ENCODE data around the gene ORMDL1. TPM values are rescaled to one million over a fixed set of nuclear protein-coding genes. Genes with fewer than 3 reads are reported as not detected.
"Not testable (repeated sequence)": the region's sequence is repeated elsewhere in the genome, so short reads cannot be mapped to it uniquely, and the experiment has no call there.

Gene ORMDL1
- total and polyA plus RNA-seq, 4 donors: 46.0 to 121 (median 57.9) TPM

- no peaks in the 10 kb centered on the region for H3K9me3 ChIP-seq (ENCODE audit: control insufficient read depth, low read length)
- DNase-seq (no peak), ATAC-seq (ENCODE audit: low FRiP score) (peak; percentile 74)
- H3K27ac ChIP-seq (ENCODE audit: low read depth in 1 of 2, low read length in 2 of 2): peak overlapping the region; percentile 7 to 93
- H3K27me3 ChIP-seq (ENCODE audit: control insufficient read depth in 1 of 2, insufficient read depth in 2 of 2, low read length in 1 of 2): no peaks in the 10 kb centered on the region
- 0 to 1% methylated on average over 7 of the region's 7 CpGs for WGBS, 2 donors
- intact Hi-C loops (cut with DNase I): loop anchor here in 1 of 2 donors (2.0 kb wide), 1 partner anchor 23 kb away; the partner anchor contains the start of genes ORMDL1 and PMS1
- peaks cover 0 to 2% of the 10 kb centered on the region in 2 donors for H3K36me3 ChIP-seq (ENCODE audit: control insufficient read depth in 1 of 2, insufficient read depth in 2 of 2, low read length in 1 of 2)
- peak overlapping the region; percentile 87 to 98 for H3K4me3 ChIP-seq (ENCODE audit: low read length in 2 of 2)
- no peaks in the 10 kb centered on the region for H3K4me1 ChIP-seq (ENCODE audit: control insufficient read depth in 1 of 2, insufficient read depth in 2 of 2, low read length in 2 of 2)
Measured at GRCh38 chr2:189762229-189762550, 21.9 kb downstream of the ORMDL1 start.

GRCh38 chr2:189760154-189760553, 24.0 kb downstream of the ORMDL1 start:
- 95% methylated on average over 16 to 18 of the region's 19 CpGs for WGBS, 2 donors
- intact Hi-C loops (cut with DNase I); H3K4me1 ChIP-seq (ENCODE audit: control insufficient read depth in 1 of 2, insufficient read depth in 2 of 2, low read length in 2 of 2): not testable (repeated sequence)

GRCh38 chr2:189756311-189756952, 27.7 kb downstream of the ORMDL1 start:
- Histone ChIP-seq H3K4me1 (ENCODE audit: control insufficient read depth in 1 of 2, insufficient read depth in 2 of 2, low read length in 2 of 2) (no peaks in the 10 kb centered on the region), H3K36me3 (ENCODE audit: control insufficient read depth in 1 of 2, insufficient read depth in 2 of 2, low read length in 1 of 2) (peaks cover 3 to 7% of the 10 kb centered on the region in 2 donors), H3K27ac (ENCODE audit: low read depth in 1 of 2, low read length in 2 of 2) (no peak overlapping the region), H3K9me3 (ENCODE audit: control insufficient read depth, low read length) (no peaks in the 10 kb centered on the region), H3K4me3 (ENCODE audit: low read length in 2 of 2) (no peak overlapping the region), H3K27me3 (ENCODE audit: control insufficient read depth in 1 of 2, insufficient read depth in 2 of 2, low read length in 1 of 2) (no peaks in the 10 kb centered on the region)
- DNase-seq: no peak
- intact Hi-C loops (cut with DNase I): no loop called here
- ATAC-seq (ENCODE audit: low FRiP score): no peak
- 77 to 86% methylated on average over 2 of the region's 2 CpGs for WGBS, 2 donors

More at GRCh38 chr2:189760154-189760553, 24.0 kb downstream of the ORMDL1 start:
- H3K9me3 ChIP-seq (ENCODE audit: control insufficient read depth, low read length); H3K27ac ChIP-seq (ENCODE audit: low read depth in 1 of 2, low read length in 2 of 2); ATAC-seq (ENCODE audit: low FRiP score); H3K4me3 ChIP-seq (ENCODE audit: low read length in 2 of 2); DNase-seq; H3K27me3 ChIP-seq (ENCODE audit: control insufficient read depth in 1 of 2, insufficient read depth in 2 of 2, low read length in 1 of 2); H3K36me3 ChIP-seq (ENCODE audit: control insufficient read depth in 1 of 2, insufficient read depth in 2 of 2, low read length in 1 of 2): not testable (repeated sequence)

- 81 to 92% methylated on average over 9 to 10 of the region's 10 CpGs for WGBS, 2 donors
- no peak for ATAC-seq (ENCODE audit: low FRiP score)
- DNase-seq: peak in 1 of 2 donors; percentile 47
- Histone ChIP-seq H3K36me3 (ENCODE audit: control insufficient read depth in 1 of 2, insufficient read depth in 2 of 2, low read length in 1 of 2) (peaks cover 2 to 7% of the 10 kb centered on the region in 2 donors), H3K4me3 (ENCODE audit: low read length in 2 of 2) (no peak overlapping the region), H3K27me3 (ENCODE audit: control insufficient read depth in 1 of 2, insufficient read depth in 2 of 2, low read length in 1 of 2) (no peaks in the 10 kb centered on the region), H3K4me1 (ENCODE audit: control insufficient read depth in 1 of 2, insufficient read depth in 2 of 2, low read length in 2 of 2) (no peaks in the 10 kb centered on the region), H3K9me3 (ENCODE audit: control insufficient read depth, low read length) (no peaks in the 10 kb centered on the region), H3K27ac (ENCODE audit: low read depth in 1 of 2, low read length in 2 of 2) (no peak overlapping the region)
- intact Hi-C loops (cut with DNase I): no loop called here
Measured at GRCh38 chr2:189751080-189751658, 33.0 kb downstream of the ORMDL1 start.

- Histone ChIP-seq H3K4me3 (ENCODE audit: low read length in 2 of 2) (no peak overlapping the region), H3K36me3 (ENCODE audit: control insufficient read depth in 1 of 2, insufficient read depth in 2 of 2, low read length in 1 of 2) (no peaks in the 10 kb centered on the region), H3K4me1 (ENCODE audit: control insufficient read depth in 1 of 2, insufficient read depth in 2 of 2, low read length in 2 of 2) (no peaks in the 10 kb centered on the region), H3K27ac (ENCODE audit: low read depth in 1 of 2, low read length in 2 of 2) (no peak overlapping the region), H3K27me3 (ENCODE audit: control insufficient read depth in 1 of 2, insufficient read depth in 2 of 2, low read length in 1 of 2) (no peaks in the 10 kb centered on the region), H3K9me3 (ENCODE audit: control insufficient read depth, low read length) (no peaks in the 10 kb centered on the region)
- ATAC-seq (ENCODE audit: low FRiP score) (no peak), DNase-seq (no peak)
- intact Hi-C loops (cut with DNase I): no loop called here
- WGBS, 2 donors: 78 to 86% methylated on average over 3 of the region's 3 CpGs
Measured at GRCh38 chr2:189729430-189729829, 54.7 kb downstream of the ORMDL1 start.

GRCh38 chr2:189726849-189727248, 57.3 kb downstream of the ORMDL1 start:
- intact Hi-C loops (cut with DNase I): no loop called here
- DNase-seq: no peak
- no peak for ATAC-seq (ENCODE audit: low FRiP score)

GRCh38 chr2:189726271-189726670, 57.9 kb downstream of the ORMDL1 start:
- H3K27ac ChIP-seq (ENCODE audit: low read depth in 1 of 2, low read length in 2 of 2): no peak overlapping the region
- H3K4me3 ChIP-seq (ENCODE audit: low read length in 2 of 2): no peak overlapping the region
- DNase-seq (no peak), ATAC-seq (ENCODE audit: low FRiP score) (no peak)
- no peaks in the 10 kb centered on the region for H3K9me3 ChIP-seq (ENCODE audit: control insufficient read depth, low read length)
- H3K27me3 ChIP-seq (ENCODE audit: control insufficient read depth in 1 of 2, insufficient read depth in 2 of 2, low read length in 1 of 2): no peaks in the 10 kb centered on the region
- H3K4me1 ChIP-seq (ENCODE audit: control insufficient read depth in 1 of 2, insufficient read depth in 2 of 2, low read length in 2 of 2): no peaks in the 10 kb centered on the region
- intact Hi-C loops (cut with DNase I): no loop called here
- 83 to 86% methylated on average over 1 of the region's 1 CpG for WGBS, 2 donors
- no peaks in the 10 kb centered on the region for H3K36me3 ChIP-seq (ENCODE audit: control insufficient read depth in 1 of 2, insufficient read depth in 2 of 2, low read length in 1 of 2)

More at GRCh38 chr2:189726849-189727248, 57.3 kb downstream of the ORMDL1 start:
- H3K27me3 ChIP-seq (ENCODE audit: control insufficient read depth in 1 of 2, insufficient read depth in 2 of 2, low read length in 1 of 2): no peaks in the 10 kb centered on the region
- no peaks in the 10 kb centered on the region for H3K9me3 ChIP-seq (ENCODE audit: control insufficient read depth, low read length)
- H3K27ac ChIP-seq (ENCODE audit: low read depth in 1 of 2, low read length in 2 of 2): no peak overlapping the region
- no peak overlapping the region for H3K4me3 ChIP-seq (ENCODE audit: low read length in 2 of 2)
- no peaks in the 10 kb centered on the region for H3K36me3 ChIP-seq (ENCODE audit: control insufficient read depth in 1 of 2, insufficient read depth in 2 of 2, low read length in 1 of 2)
- no peaks in the 10 kb centered on the region for H3K4me1 ChIP-seq (ENCODE audit: control insufficient read depth in 1 of 2, insufficient read depth in 2 of 2, low read length in 2 of 2)

- Histone ChIP-seq H3K27ac (ENCODE audit: low read depth in 1 of 2, low read length in 2 of 2) (no peak overlapping the region), H3K9me3 (ENCODE audit: control insufficient read depth, low read length) (no peaks in the 10 kb centered on the region), H3K36me3 (ENCODE audit: control insufficient read depth in 1 of 2, insufficient read depth in 2 of 2, low read length in 1 of 2) (no peaks in the 10 kb centered on the region), H3K27me3 (ENCODE audit: control insufficient read depth in 1 of 2, insufficient read depth in 2 of 2, low read length in 1 of 2) (no peaks in the 10 kb centered on the region), H3K4me3 (ENCODE audit: low read length in 2 of 2) (no peak overlapping the region), H3K4me1 (ENCODE audit: control insufficient read depth in 1 of 2, insufficient read depth in 2 of 2, low read length in 2 of 2) (no peaks in the 10 kb centered on the region)
- DNase-seq: no peak
- ATAC-seq (ENCODE audit: low FRiP score): no peak
- intact Hi-C loops (cut with DNase I): no loop called here
Measured at GRCh38 chr2:189723192-189723591, 60.9 kb downstream of the ORMDL1 start.
